HG03095 (cell line): ENCODE results near the gene GOLGA8J.
"Not testable (repeated sequence)": the region's sequence is repeated elsewhere in the genome, so short reads cannot be mapped to it uniquely, and the experiment has no call there.

ENCODE experiments used
- ATAC-seq: cut with Tn5 transposase; IDR thresholded peaks from one replicate; pipeline ENCODE4 v1.9.1; 2021; ENCODE audit warnings: moderate library complexity; ENCODE audit not compliant: unreplicated experiment

The GOLGA8J gene

GRCh38 chr15:30082655-30083054, at the start of gene GOLGA8J:
TSS of gene GOLGA8J (plus strand) at chr15:30082955. CDS start at chr15:30083053, 98 bp downstream.
- ATAC-seq: not testable (repeated sequence)

- no peak for ATAC-seq
These were observed 49.5 kb upstream of the GOLGA8J start for GRCh38 chr15:30033211-30033610.

GRCh38 chr15:30033763-30034162, 49.0 kb upstream of the GOLGA8J start:
- ATAC-seq: no peak

- ATAC-seq: no peak
These were observed 46.6 kb upstream of the GOLGA8J start for GRCh38 chr15:30036036-30036703.

- ATAC-seq: no peak
These were observed 43.9 kb upstream of the GOLGA8J start for GRCh38 chr15:30038667-30039523.

GRCh38 chr15:30041868-30042267, 40.9 kb upstream of the GOLGA8J start:
- ATAC-seq: no peak

GRCh38 chr15:30042556-30042955, 40.2 kb upstream of the GOLGA8J start:
- no peak for ATAC-seq

- no peak for ATAC-seq
These were observed 39.5 kb upstream of the GOLGA8J start for GRCh38 chr15:30043211-30043655.

GRCh38 chr15:30044377-30044776, 38.4 kb upstream of the GOLGA8J start:
- no peak for ATAC-seq

- ATAC-seq: not testable (repeated sequence)
These were observed 37.9 kb upstream of the GOLGA8J start for GRCh38 chr15:30044826-30045225.

GRCh38 chr15:30045248-30046041, 37.3 kb upstream of the GOLGA8J start:
- ATAC-seq: not testable (repeated sequence)

- no peak for ATAC-seq
These were observed 36.3 kb upstream of the GOLGA8J start for GRCh38 chr15:30046430-30046829.

GRCh38 chr15:30055604-30056003, 27.2 kb upstream of the GOLGA8J start:
- ATAC-seq: no peak

GRCh38 chr15:30056166-30056565, 26.6 kb upstream of the GOLGA8J start:
- ATAC-seq: no peak

GRCh38 chr15:30059771-30060170, 23.0 kb upstream of the GOLGA8J start:
- ATAC-seq: no peak

GRCh38 chr15:30062881-30063280, 19.9 kb upstream of the GOLGA8J start:
- no peak for ATAC-seq

- no peak for ATAC-seq
These were observed 18.8 kb upstream of the GOLGA8J start for GRCh38 chr15:30063835-30064546.

GRCh38 chr15:30065025-30065801, 17.5 kb upstream of the GOLGA8J start:
- no peak for ATAC-seq

- ATAC-seq: no peak
These were observed 14.4 kb upstream of the GOLGA8J start for GRCh38 chr15:30068326-30068725.

- no peak for ATAC-seq
These were observed 10.1 kb upstream of the GOLGA8J start for GRCh38 chr15:30072630-30073029.
